H1 (cell line): ENCODE results near the gene GPBP1. TPM values are rescaled to one million over a fixed set of nuclear protein-coding genes. Genes with fewer than 3 reads are reported as not detected.

Experiments used
- SP2 ChIP-seq: IDR thresholded peaks from 2 replicates; pipeline ENCODE4 v1.6.1; 2012; ENCODE audit warnings: mild to moderate bottlenecking, low read length, inconsistent platforms
- polyA plus RNA-seq, 7 experiments: library from polyadenylated mRNA; depleted of rRNA in 3 of 7; stranded (reverse) in 5 of 7; unstranded in 2 of 7; fragments of >200 nt in 5 of 7; fragments of 200-250 nt in 2 of 7; gene quantifications; 1 replicate in 5 of 7; 2 replicates in 1 of 7; 4 replicates in 1 of 7; pipeline versions ENCODE4 v1.2.1 to v1.2.3, GENCODE V29; 2011 to 2013; ENCODE audit warnings: missing spikeins in 2 of 7, mixed read lengths in 2 of 7
- total RNA-seq: library from RNA; stranded (reverse); fragmentation: NEBNext Ultra II Directional; extraction: Animal tissue kit (Norgen Biotek cat#: 25700); gene quantifications from 2 replicates; pipeline ENCODE4 v1.2.1, GENCODE V29; 2021
- TF ChIP-seq, protein P1 (sequence below): IDR thresholded peaks from 2 replicates; pipeline ENCODE4 v1.6.1; 2011; ENCODE audit warnings: low read depth, mild to moderate bottlenecking, low read length; ENCODE audit not compliant: insufficient read depth

The GPBP1 gene
- total and polyA plus RNA-seq, 2 of the 8 experiments (the other 6 are each of a cell fraction or from before 2014, with no cell fraction given) = 29.2 to 108 TPM

DNA sequence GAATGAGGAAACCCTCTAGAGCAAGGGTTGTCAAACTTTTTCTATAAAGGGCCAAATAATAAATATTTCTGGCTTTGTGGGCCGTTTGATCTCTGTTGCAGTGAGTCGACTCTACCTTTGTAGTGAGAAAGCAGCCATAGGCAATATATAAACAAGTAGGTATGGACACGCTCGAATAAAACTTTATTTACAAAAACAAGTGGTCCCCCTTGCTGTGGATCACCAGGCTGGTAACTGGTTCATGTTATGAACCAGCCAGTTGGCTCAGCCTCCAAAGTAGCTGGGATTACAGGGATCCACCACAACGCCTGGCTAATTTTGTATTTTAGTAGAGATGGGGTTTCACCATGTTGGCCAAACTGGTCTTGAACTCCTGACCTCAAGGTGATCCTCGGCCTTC is 118.5 kb downstream of the GPBP1 start (continued):
- no peak for TF ChIP-seq SP2
- TF ChIP-seq, protein P1, sequence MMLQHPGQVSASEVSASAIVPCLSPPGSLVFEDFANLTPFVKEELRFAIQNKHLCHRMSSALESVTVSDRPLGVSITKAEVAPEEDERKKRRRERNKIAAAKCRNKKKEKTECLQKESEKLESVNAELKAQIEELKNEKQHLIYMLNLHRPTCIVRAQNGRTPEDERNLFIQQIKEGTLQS = no peak
- TF ChIP-seq, all 59 proteins: peak for 0
